HAP-1 (cell line): ENCODE data around the gene NPC1.

Experiments used
- DNase-seq, 2 experiments: peaks; one replicate each; pipeline ENCODE4 v3.0.0-alpha.2; 2016 to 2020; ENCODE audit warnings: low spot score in 2 of 2
- H3K27me3 ChIP-seq: fragments of 250-450 bp; sonication (Bioruptor Pico); 2 replicates; pipeline ENCODE4 v1.5.1; 2020; ENCODE audit warnings: low read depth, mild to moderate bottlenecking, moderate library complexity
- H3K36me3 ChIP-seq: fragments of 250-450 bp; sonication (Bioruptor Pico); replicated peaks from 2 replicates; pipeline ENCODE4 v1.5.1; 2020; ENCODE audit warnings: mild to moderate bottlenecking
- H3K4me1 ChIP-seq: fragments of 250-450 bp; sonication (Bioruptor Pico); 2 replicates; pipeline ENCODE4 v1.5.1; 2020; ENCODE audit warnings: mild to moderate bottlenecking
- H3K4me3 ChIP-seq: fragments of 250-450 bp; sonication (Bioruptor Pico); 2 replicates; pipeline ENCODE4 v1.5.1; 2020; ENCODE audit warnings: mild to moderate bottlenecking, moderate library complexity
- H3K9me3 ChIP-seq: fragments of 250-450 bp; sonication (Bioruptor Pico); 2 replicates; pipeline ENCODE4 v1.5.1; 2020; ENCODE audit warnings: mild to moderate bottlenecking, moderate library complexity
- in situ Hi-C: fragments of 300-500 bp; cut with MboI; formaldehyde crosslinking; loops from 3 replicates; pipeline ENCODE4 v1.14.3; 2020; ENCODE audit warnings: low sequenced_read_pairs, inconsistent platforms, mixed read lengths

Gene NPC1

GRCh38 chr18:23593720-23594119 is 7.4 kb upstream of the NPC1 start:
- Histone ChIP-seq H3K4me3 (no peak overlapping the region), H3K9me3 (no peaks in the 10 kb centered on the region), H3K27me3 (peaks cover 2% of the 10 kb centered on the region; the same call in 1 of the 2 replicates), H3K4me1 (no peaks in the 10 kb centered on the region), H3K36me3 (no peaks in the 10 kb centered on the region)
- in situ Hi-C loops, result no loop called here
- DNase-seq, result no peak

GRCh38 chr18:23592911-23593310 is 6.6 kb upstream of the NPC1 start:
- H3K36me3 ChIP-seq, result no peaks in the 10 kb centered on the region
- in situ Hi-C loops, result no loop called here
- H3K9me3 ChIP-seq, result no peaks in the 10 kb centered on the region
- peaks cover 2% of the 10 kb centered on the region; the same call in 1 of the 2 replicates for H3K27me3 ChIP-seq
- DNase-seq, result no peak
- H3K4me3 ChIP-seq, result no peak overlapping the region
- no peaks in the 10 kb centered on the region for H3K4me1 ChIP-seq

GRCh38 chr18:23591011-23591410 is 4.7 kb upstream of the NPC1 start:
- Histone ChIP-seq H3K27me3 (peaks cover 5% of the 10 kb centered on the region), H3K4me3 (no peak overlapping the region), H3K36me3 (no peaks in the 10 kb centered on the region), H3K4me1 (peaks cover 3% of the 10 kb centered on the region; the same call in 1 of the 2 replicates), H3K9me3 (no peaks in the 10 kb centered on the region)
- in situ Hi-C loops, result no loop called here
- DNase-seq, result no peak

GRCh38 chr18:23588836-23589560 is 2.7 kb upstream of the NPC1 start:
- DNase-seq, result no peak
- Histone ChIP-seq H3K36me3 (no peaks in the 10 kb centered on the region), H3K4me3 (no peak overlapping the region), H3K4me1 (peaks cover 16% of the 10 kb centered on the region), H3K27me3 (peaks cover 5% of the 10 kb centered on the region), H3K9me3 (no peaks in the 10 kb centered on the region)
- in situ Hi-C loops, result no loop called here

- no peaks in the 10 kb centered on the region for H3K36me3 ChIP-seq
- peaks cover 24% of the 10 kb centered on the region for H3K4me1 ChIP-seq
- H3K27me3 ChIP-seq, result peaks cover 5% of the 10 kb centered on the region
- peak overlapping the region; percentile 83; the same call in 1 of the 2 replicates for H3K4me3 ChIP-seq
- in situ Hi-C loops, result no loop called here
- DNase-seq, result no peak
- no peaks in the 10 kb centered on the region for H3K9me3 ChIP-seq
Measured at GRCh38 chr18:23587220-23587642, 925 bp upstream of the NPC1 start.

- H3K36me3 ChIP-seq, result no peaks in the 10 kb centered on the region
- no peaks in the 10 kb centered on the region for H3K9me3 ChIP-seq
- no peak for DNase-seq
- in situ Hi-C loops, result no loop called here
- peaks cover 5% of the 10 kb centered on the region for H3K27me3 ChIP-seq
- H3K4me1 ChIP-seq, result peaks cover 37% of the 10 kb centered on the region
- peak overlapping the region; percentile 83 for H3K4me3 ChIP-seq
Measured at GRCh38 chr18:23585897-23586248, 433 bp downstream of the NPC1 start.

GRCh38 chr18:23585007-23585871 is 1.1 kb downstream of the NPC1 start:
- in situ Hi-C loops, result no loop called here
- H3K4me1 ChIP-seq, result peaks cover 42% of the 10 kb centered on the region
- peak in 1 of 2 experiments; percentile 35 for DNase-seq
- peak overlapping the region; percentile 83 for H3K4me3 ChIP-seq
- no peaks in the 10 kb centered on the region for H3K9me3 ChIP-seq
- peaks cover 5% of the 10 kb centered on the region for H3K27me3 ChIP-seq
- H3K36me3 ChIP-seq, result no peaks in the 10 kb centered on the region

- Histone ChIP-seq H3K27me3 (peaks cover 3% of the 10 kb centered on the region), H3K4me3 (peak overlapping the region; percentile 83), H3K36me3 (no peaks in the 10 kb centered on the region), H3K9me3 (no peaks in the 10 kb centered on the region), H3K4me1 (peaks cover 42% of the 10 kb centered on the region)
- DNase-seq, result peak; percentile 60 to 73
- in situ Hi-C loops, result no loop called here
Measured at GRCh38 chr18:23584019-23584983, 2.0 kb downstream of the NPC1 start.

GRCh38 chr18:23583071-23583865 is 3.0 kb downstream of the NPC1 start:
- in situ Hi-C loops, result no loop called here
- Histone ChIP-seq H3K4me1 (peaks cover 42% of the 10 kb centered on the region), H3K36me3 (no peaks in the 10 kb centered on the region), H3K9me3 (no peaks in the 10 kb centered on the region), H3K4me3 (no peak overlapping the region), H3K27me3 (peaks cover 3% of the 10 kb centered on the region)
- no peak for DNase-seq

GRCh38 chr18:23580677-23581367 is 5.5 kb downstream of the NPC1 start:
- Histone ChIP-seq H3K27me3 (no peaks in the 10 kb centered on the region), H3K4me3 (no peak overlapping the region), H3K4me1 (peaks cover 38% of the 10 kb centered on the region), H3K9me3 (no peaks in the 10 kb centered on the region), H3K36me3 (no peaks in the 10 kb centered on the region)
- in situ Hi-C loops, result no loop called here
- DNase-seq, result peak; percentile 31 to 39

- Histone ChIP-seq H3K4me3 (no peak overlapping the region), H3K9me3 (no peaks in the 10 kb centered on the region), H3K27me3 (no peaks in the 10 kb centered on the region), H3K36me3 (peaks cover 3% of the 10 kb centered on the region; the same call in 1 of the 2 replicates), H3K4me1 (peaks cover 27% of the 10 kb centered on the region)
- DNase-seq, result peak in 1 of 2 experiments; percentile 34
- in situ Hi-C loops, result no loop called here
Measured at GRCh38 chr18:23578891-23579653, 7.2 kb downstream of the NPC1 start.
